CD4-positive, alpha-beta T cell (primary cell): ENCODE measurements around the gene EGFLAM. TPM values are rescaled to one million over a fixed set of nuclear protein-coding genes. Genes with fewer than 3 reads are reported as not detected.

Experiments used
- ATAC-seq: fragments of 200-7000 bp; cut with Tn5 transposase; one replicate; pipeline ENCODE4 v1.10.0; 2022; ENCODE audit warnings: mild to moderate bottlenecking; ENCODE audit not compliant: poor library complexity
- CTCF ChIA-PET: fragments of 350-600 bp; sonication (Branson Sonifier 250); formaldehyde crosslinking; loops from one replicate; lab custom pipeline; 2021; ENCODE audit warnings: antibody characterized with exemption, inconsistent platforms; lab: Charles Lee
- POLR2A ChIA-PET: fragments of 350-600 bp; sonication (Branson Sonifier 250); formaldehyde crosslinking; loops from one replicate; lab custom pipeline; 2021; ENCODE audit warnings: antibody characterized with exemption, inconsistent platforms; lab: Charles Lee
- DNase-seq, 14 experiments: peaks; one replicate each; pipeline ENCODE4 v3.0.0-alpha.2; 2013 to 2020; ENCODE audit warnings: mixed read lengths in 2 of 14
- H3K27ac ChIP-seq, 2 donors: one replicate each; pipeline versions ENCODE4 v1.5.1 to v1.7.0; 2013; ENCODE audit warnings: low read length in 2 of 2, low read depth in 1 of 2, mild to moderate bottlenecking in 1 of 2
- H3K27me3 ChIP-seq, 2 experiments: 1 replicate in 1 of 2; 2 replicates in 1 of 2; pipeline versions ENCODE4 v1.6.1 to v1.7.0; 2013; ENCODE audit warnings: low read length in 2 of 2, control low read depth in 1 of 2, mild to moderate bottlenecking in 1 of 2, moderate library complexity in 1 of 2; ENCODE audit not compliant: insufficient read depth in 2 of 2, control insufficient read depth in 1 of 2
- H3K36me3 ChIP-seq: one replicate; pipeline ENCODE4 v1.6.1; 2013; ENCODE audit warnings: low read length, control low read depth; ENCODE audit not compliant: insufficient read depth
- H3K4me1 ChIP-seq: one replicate; pipeline ENCODE4 v1.6.1; 2013; ENCODE audit warnings: low read length, control low read depth; ENCODE audit not compliant: insufficient read depth
- H3K4me3 ChIP-seq: one replicate; pipeline ENCODE4 v1.5.1; 2013; ENCODE audit warnings: mild to moderate bottlenecking, low read length, moderate library complexity
- H3K9me3 ChIP-seq, 2 experiments: 1 replicate in 1 of 2; 2 replicates in 1 of 2; pipeline versions ENCODE4 v1.6.1 to v1.7.0; 2013; ENCODE audit warnings: low read length in 2 of 2, mild to moderate bottlenecking in 2 of 2, control low read depth in 1 of 2, moderate library complexity in 1 of 2; ENCODE audit not compliant: control insufficient read depth in 1 of 2, insufficient read depth in 1 of 2
- H3K27ac Mint-ChIP-seq: one replicate; pipeline ENCODE4 v1.8.0; 2020; ENCODE audit warnings: mixed read lengths
- H3K27me3 Mint-ChIP-seq: one replicate; pipeline ENCODE4 v1.8.0; 2021; ENCODE audit warnings: mixed read lengths
- H3K36me3 Mint-ChIP-seq: one replicate; pipeline ENCODE4 v1.8.0; 2021; ENCODE audit warnings: low read depth, mixed read lengths
- H3K4me1 Mint-ChIP-seq: one replicate; pipeline ENCODE4 v1.8.0; 2021; ENCODE audit warnings: low read depth, mixed read lengths
- H3K4me3 Mint-ChIP-seq: one replicate; pipeline ENCODE4 v1.8.0; 2020; ENCODE audit warnings: mild to moderate bottlenecking, mixed read lengths
- H3K9me3 Mint-ChIP-seq: one replicate; pipeline ENCODE4 v1.8.0; 2020; ENCODE audit warnings: mixed read lengths
- CTCF ChIP-seq: fragments of 200-600 bp; IDR thresholded peaks from one replicate; pipeline ENCODE4 v1.8.0; 2022; ENCODE audit warnings: antibody characterized with exemption, mild to moderate bottlenecking
- intact Hi-C, 2 experiments: fragments of 100-400 bp; cut with DNase I in 1 of 2; cut with micrococcal nuclease in 1 of 2; formaldehyde crosslinking; loops; one replicate each; pipeline versions ENCODE4 v1.15.1 to v1.9.0; 2023 to 2025; cut with DNase I, micrococcal nuclease
- total RNA-seq, 174 experiments: library from RNA in 2 of 174; stranded (reverse) in 2 of 174; gene quantifications; one replicate each; pipeline ENCODE4 v1.2.3 and lab custom pipeline; 2021 to 2026

EGFLAM gene
- total RNA-seq, 2 experiments from 2014 or later, result not detected

GRCh38 chr5:38364825-38365224 lies 106.5 kb downstream of the EGFLAM start:
- H3K27me3 Mint-ChIP-seq, result peaks cover 5% of the 10 kb centered on the region
- no peak for DNase-seq
- CTCF ChIA-PET, result no interaction called here
- TF ChIP-seq CTCF, result no peak
- peaks cover 13% of the 10 kb centered on the region for H3K4me1 Mint-ChIP-seq
- no peaks in the 10 kb centered on the region for H3K9me3 Mint-ChIP-seq
- H3K27ac Mint-ChIP-seq, result no peak overlapping the region
- Histone ChIP-seq H3K27me3 (no peaks in the 10 kb centered on the region), H3K27ac (no peak overlapping the region), H3K36me3 (no peaks in the 10 kb centered on the region), H3K9me3 (no peaks in the 10 kb centered on the region), H3K4me1 (peaks cover 7% of the 10 kb centered on the region), H3K4me3 (no peak overlapping the region)
- intact Hi-C loops, result no loop called here
- no peak for ATAC-seq
- no peaks in the 10 kb centered on the region for H3K36me3 Mint-ChIP-seq
- POLR2A ChIA-PET, result no interaction called here
- H3K4me3 Mint-ChIP-seq, result no peak overlapping the region

GRCh38 chr5:38367410-38367809 lies 109.1 kb downstream of the EGFLAM start:
- no peak for TF ChIP-seq CTCF
- Mint-ChIP-seq H3K27ac (no peak overlapping the region), H3K4me1 (peaks cover 13% of the 10 kb centered on the region), H3K36me3 (no peaks in the 10 kb centered on the region), H3K9me3 (no peaks in the 10 kb centered on the region), H3K4me3 (no peak overlapping the region), H3K27me3 (peaks cover 9% of the 10 kb centered on the region)
- Histone ChIP-seq H3K27me3 (no peaks in the 10 kb centered on the region), H3K4me3 (no peak overlapping the region), H3K27ac (no peak overlapping the region), H3K4me1 (peaks cover 7% of the 10 kb centered on the region), H3K36me3 (no peaks in the 10 kb centered on the region), H3K9me3 (no peaks in the 10 kb centered on the region)
- ATAC-seq (no peak), DNase-seq (no peak)
- ChIA-PET CTCF (no interaction called here), POLR2A (interaction anchor here (0.8 kb wide), 1 partner anchor 9 kb away, joined by 3 read pairs; no protein-coding TSS in a partner anchor)
- intact Hi-C loops, result no loop called here

- peak overlapping the region; percentile 4 for H3K4me3 Mint-ChIP-seq
- peaks cover 13% of the 10 kb centered on the region for H3K4me1 Mint-ChIP-seq
- H3K27me3 Mint-ChIP-seq, result peaks cover 9% of the 10 kb centered on the region
- no peak overlapping the region for H3K27ac Mint-ChIP-seq
- intact Hi-C loops, result no loop called here
- Histone ChIP-seq H3K4me3 (no peak overlapping the region), H3K9me3 (no peaks in the 10 kb centered on the region), H3K27ac (no peak overlapping the region), H3K4me1 (peaks cover 7% of the 10 kb centered on the region), H3K27me3 (no peaks in the 10 kb centered on the region), H3K36me3 (no peaks in the 10 kb centered on the region)
- ChIA-PET POLR2A (interaction anchor here (0.8 kb wide), 1 partner anchor 8 kb away, joined by 3 read pairs; no protein-coding TSS in a partner anchor), CTCF (interaction anchor here (1.2 kb wide), 1 partner anchor 10 kb away, joined by 3 read pairs; no protein-coding TSS in a partner anchor)
- no peaks in the 10 kb centered on the region for H3K9me3 Mint-ChIP-seq
- ATAC-seq, result no peak
- TF ChIP-seq CTCF, result no peak
- H3K36me3 Mint-ChIP-seq, result no peaks in the 10 kb centered on the region
- DNase-seq, result no peak
These were observed 109.6 kb downstream of the EGFLAM start for GRCh38 chr5:38367966-38368365.
